Stomach (tissue), 4 donors: ENCODE measurements around the gene GPC5.

ENCODE experiments used
- CTCF ChIP-seq, 7 experiments: fragments of 450-650 bp in 4 of 7; fragments of 200-600 bp in 3 of 7; sonication (generic) in 3 of 7; IDR thresholded peaks; one replicate each; pipeline ENCODE4 v1.5.1; 2016 to 2019; ENCODE audit warnings: antibody characterized with exemption in 7 of 7, control low read depth in 2 of 7, mild to moderate bottlenecking in 1 of 7
- POLR2AphosphoS5 ChIP-seq, 3 donors: sonication (generic); formaldehyde crosslinking; IDR thresholded peaks; one replicate each; pipeline ENCODE4 v1.6.1; 2016; ENCODE audit warnings: antibody characterized with exemption in 3 of 3

GRCh38 chr13:92682832-92683517 lies 1284.6 kb downstream of the GPC5 start:
- no peak for TF ChIP-seq CTCF (IDR thresholded peaks at IDR 0.05)
- TF ChIP-seq POLR2AphosphoS5 (IDR thresholded peaks at IDR 0.05), result no peak
